NCI-H2081 (cell line): ENCODE measurements around the gene KRT78.
"Not testable (repeated sequence)": the region's sequence is repeated elsewhere in the genome, so short reads cannot be mapped to it uniquely, and the experiment has no call there.

Experiments
- DNase-seq, 2 experiments: peaks; one replicate each; lab custom pipeline; 2025; lab: John Stamatoyannopoulos, UW

KRT78 gene

GRCh38 chr12:52848661-52849255 lies at the start of gene KRT78:
TSS of gene KRT78 (minus strand) at chr12:52848994. CDS start at chr12:52848930, 64 bp downstream.
- no peak for DNase-seq

- no peak for DNase-seq
These were observed 47.7 kb upstream of the KRT78 start for GRCh38 chr12:52896190-52897100.

DNA sequence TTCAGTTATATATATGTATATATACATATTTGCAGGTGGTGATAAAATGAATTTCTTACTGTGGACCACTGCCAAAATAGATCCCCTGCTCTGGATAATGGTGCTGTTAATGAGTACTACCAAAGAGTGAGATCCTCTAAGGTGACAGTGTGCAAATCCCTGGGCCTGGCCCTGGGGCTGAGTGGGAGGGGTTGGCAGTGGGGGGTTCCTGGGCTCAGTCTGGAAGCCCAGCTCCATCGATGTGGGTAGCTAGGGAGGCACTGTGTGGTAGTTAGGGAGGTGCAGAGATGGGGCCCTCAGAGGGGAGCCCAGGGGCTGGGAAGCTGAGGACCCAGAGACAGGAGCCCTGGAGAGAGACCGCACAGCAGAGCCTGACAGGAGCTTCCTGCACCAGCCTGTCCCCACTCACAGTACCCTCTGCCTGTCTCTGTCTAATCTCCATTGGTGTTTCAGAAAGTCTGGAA lies 47.0 kb upstream of the KRT78 start:
- DNase-seq: peak; percentile 78 to 92

DNA sequence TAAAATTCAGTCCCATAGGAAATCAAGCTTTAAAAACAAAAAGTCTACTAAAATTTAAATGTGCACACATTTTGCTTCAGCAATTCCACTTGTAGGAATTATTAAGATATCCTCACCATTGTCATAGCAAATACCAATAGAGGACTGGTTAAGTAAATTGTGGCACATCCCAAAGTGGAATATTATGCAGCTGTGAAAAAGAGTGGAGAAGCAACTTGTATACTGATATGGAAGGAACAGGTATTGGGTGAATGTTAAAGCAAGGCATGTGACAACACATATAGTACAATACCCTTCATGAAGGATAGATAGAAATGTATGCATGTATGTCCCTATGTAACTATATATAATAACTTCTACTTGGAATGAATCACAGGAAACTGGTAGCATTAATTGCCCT lies 44.2 kb upstream of the KRT78 start:
- DNase-seq: no peak

GRCh38 chr12:52892207-52892852 lies 43.5 kb upstream of the KRT78 start:
- no peak for DNase-seq

- no peak for DNase-seq
These were observed 42.2 kb upstream of the KRT78 start for GRCh38 chr12:52891044-52891443.

GRCh38 chr12:52890417-52890816 lies 41.6 kb upstream of the KRT78 start:
- no peak for DNase-seq

DNA sequence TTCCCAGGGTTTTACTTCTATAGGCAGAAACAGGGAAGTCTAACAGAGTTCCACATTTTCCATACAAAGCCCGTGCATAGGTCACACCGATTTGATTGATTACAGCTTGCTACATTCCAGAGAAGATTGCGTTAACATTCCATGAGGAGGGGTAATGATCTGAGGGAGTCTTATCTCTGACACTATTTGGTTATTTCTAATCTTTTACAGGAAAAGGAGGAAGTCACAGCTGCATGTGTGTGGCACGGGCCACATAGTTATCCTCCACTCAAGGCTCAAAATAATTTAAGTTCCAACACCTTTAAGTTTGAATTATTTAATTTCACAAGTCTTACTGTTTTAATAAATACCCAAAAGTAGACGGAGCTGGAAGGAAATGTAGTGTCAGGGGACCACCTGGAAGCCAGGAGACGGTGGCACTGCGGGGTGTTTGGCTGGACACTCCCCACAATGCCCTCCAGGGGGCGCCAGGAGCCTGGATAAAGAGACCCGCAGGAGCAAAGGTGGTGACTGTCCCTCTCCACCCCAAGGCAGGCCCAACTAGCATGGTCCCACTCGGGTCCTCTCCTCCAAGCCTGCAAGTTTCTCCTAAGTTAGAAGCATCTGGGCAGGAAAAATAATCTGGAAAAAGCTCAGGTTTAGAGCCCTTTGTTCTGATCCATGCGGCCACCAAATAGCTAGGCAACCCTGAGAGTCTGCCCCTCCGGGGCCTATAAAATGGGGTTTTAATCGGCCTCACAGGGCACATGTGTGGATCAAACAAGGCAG lies 35.9 kb upstream of the KRT78 start:
- DNase-seq: peak; percentile 66 to 68

- DNase-seq: not testable (repeated sequence)
These were observed 31.7 kb upstream of the KRT78 start for GRCh38 chr12:52880499-52880898.

GRCh38 chr12:52879394-52880351 lies 30.9 kb upstream of the KRT78 start:
- DNase-seq: peak; percentile 82 to 89

GRCh38 chr12:52878507-52879393 lies 30.0 kb upstream of the KRT78 start:
- DNase-seq: no peak

- no peak for DNase-seq
These were observed 28.4 kb upstream of the KRT78 start for GRCh38 chr12:52877242-52877641.

GRCh38 chr12:52876372-52876771 lies 27.6 kb upstream of the KRT78 start:
- DNase-seq: no peak

DNA sequence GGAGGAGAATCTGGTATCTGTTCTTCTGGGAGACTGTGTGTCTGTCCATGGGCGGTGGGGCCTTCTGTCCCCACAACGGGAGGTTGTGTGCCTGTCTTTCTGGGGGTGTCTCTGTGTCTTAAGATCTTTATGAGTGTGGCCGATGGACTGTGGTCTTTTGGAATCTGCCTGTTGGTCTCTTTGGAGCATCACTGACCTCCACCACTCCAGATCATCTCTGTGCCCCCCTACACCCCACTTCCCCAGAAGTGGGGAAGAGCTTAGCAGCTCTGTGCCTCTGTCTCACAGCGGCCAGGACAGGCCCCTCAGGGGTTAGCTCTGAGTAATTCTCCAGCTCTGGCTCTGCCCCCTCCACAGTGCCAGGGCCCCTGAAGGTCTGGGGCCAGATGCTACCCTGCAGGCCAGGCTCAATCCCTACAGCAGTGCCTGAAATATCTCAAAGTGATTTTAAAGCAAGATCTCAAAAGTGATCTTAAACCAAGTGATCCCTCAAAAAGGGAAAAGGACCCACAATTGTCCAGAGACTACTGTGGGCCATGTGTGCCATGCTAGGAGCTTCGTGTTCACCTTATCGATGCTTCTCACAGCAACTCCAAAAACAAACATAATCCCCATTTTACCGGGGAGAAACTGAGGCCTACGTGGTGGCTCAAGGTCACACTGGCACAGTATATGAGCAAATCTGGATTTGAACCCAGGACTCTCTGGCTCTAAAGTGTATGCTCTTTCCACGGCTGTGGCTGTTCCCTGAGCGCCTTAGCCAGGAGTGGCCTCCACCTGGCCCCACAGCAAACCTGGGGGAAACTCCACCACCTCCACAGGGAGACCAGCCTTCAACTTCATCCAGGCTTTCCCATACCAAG lies 26.0 kb upstream of the KRT78 start:
- DNase-seq: no peak

- DNase-seq: peak; percentile 71
These were observed 25.2 kb upstream of the KRT78 start for GRCh38 chr12:52873832-52874572.

- DNase-seq: peak in 1 of 2 experiments; percentile 26
These were observed 24.7 kb upstream of the KRT78 start for GRCh38 chr12:52873513-52873831.

DNA sequence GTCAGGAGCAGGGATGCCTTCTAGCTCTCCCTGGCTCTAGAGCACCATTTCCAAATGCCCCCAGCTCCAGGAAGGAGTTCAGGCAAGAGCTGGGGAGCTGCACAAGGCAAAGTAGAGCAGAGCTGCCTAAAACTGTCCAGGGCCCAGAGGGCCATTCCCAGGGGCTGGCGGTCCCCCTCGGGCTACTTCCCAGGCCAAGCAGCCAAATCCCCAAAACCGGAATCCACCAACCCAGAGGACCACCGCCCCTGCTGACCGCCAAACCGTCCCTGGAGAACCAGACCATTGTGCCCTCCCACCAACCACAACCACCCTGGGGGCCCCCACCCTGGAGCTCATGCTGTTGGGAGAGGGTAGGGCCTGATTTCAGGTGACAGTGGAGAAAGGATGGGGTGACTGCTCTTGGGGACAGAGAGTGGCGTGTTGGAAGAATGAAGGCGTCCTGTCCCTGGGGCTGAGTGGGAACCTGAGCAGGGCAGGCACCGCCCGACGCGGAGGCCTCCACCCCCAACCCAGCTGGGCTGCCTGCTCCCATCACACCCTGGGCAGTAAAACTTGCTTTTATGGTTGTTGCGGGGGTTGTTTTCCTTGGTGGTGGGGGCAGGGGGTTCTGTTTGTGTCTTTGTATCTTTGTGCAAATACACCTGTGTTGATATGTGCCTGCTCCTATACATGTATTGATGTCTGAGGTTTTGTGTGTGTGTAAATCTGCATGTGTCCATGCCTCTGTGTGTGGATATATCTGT lies 24.0 kb upstream of the KRT78 start:
- DNase-seq: peak; percentile 11 to 20
